A549 (cell line): ENCODE data around the gene MEGF6. TPM values are rescaled to one million over a fixed set of nuclear protein-coding genes. Genes with fewer than 3 reads are reported as not detected.

Experiments used
- ATAC-seq, 2 experiments: fragments of 200-7000 bp in 1 of 2; fragments of >200 bp in 1 of 2; cut with Nextera tagmentation in 1 of 2; cut with Tn5 transposase in 1 of 2; 3 replicates each; pipeline versions ENCODE4 v1.8.0 to v1.9.1; 2018 to 2020; ENCODE audit warnings: mild to moderate bottlenecking in 1 of 2, moderate library complexity in 1 of 2
- CTCF ChIA-PET: fragments of 300-600 bp; sonication (Branson Sonifier 250); formaldehyde crosslinking; extraction: SDS; loops from one replicate; lab custom pipeline; 2021; ENCODE audit warnings: antibody characterized with exemption, inconsistent platforms; lab: Yijun Ruan, JAX
- POLR2A ChIA-PET: fragments of 350-600 bp; formaldehyde crosslinking; extraction: SDS; loops from one replicate; lab custom pipeline; 2021; ENCODE audit warnings: antibody characterized with exemption, inconsistent platforms; lab: Yijun Ruan, JAX
- DNase-seq, 2 experiments: peaks; one replicate each; pipeline versions ENCODE4 v3.0.0 to v3.0.0-alpha.2; 2011 to 2016; ENCODE audit warnings: low read depth in 1 of 2, low spot score in 1 of 2
- FAIRE-seq: peaks from 2 replicates; lab custom pipeline; 2011; peaks lifted over from hg19 to GRCh38; lab: Jason Lieb, UNC
- H3K27ac ChIP-seq, 2 experiments: fragments of >200 bp; sonication (Bioruptor Twin); formaldehyde crosslinking; 3 replicates each; pipeline ENCODE4 v1.5.1; 2016 to 2017
- H3K4me1 ChIP-seq: fragments of >200 bp; sonication (Bioruptor Twin); formaldehyde crosslinking; 3 replicates; pipeline ENCODE4 v1.6.1; 2016
- H3K4me2 ChIP-seq: fragments of >200 bp; sonication (Bioruptor Twin); formaldehyde crosslinking; 3 replicates; pipeline ENCODE4 v1.6.1; 2016
- H3K4me3 ChIP-seq: fragments of >200 bp; sonication (Bioruptor Twin); formaldehyde crosslinking; 3 replicates; pipeline ENCODE4 v1.5.1; 2016
- H3K9me3 ChIP-seq: fragments of >200 bp; sonication (Bioruptor Twin); formaldehyde crosslinking; 3 replicates; pipeline ENCODE4 v1.6.1; 2016
- BHLHE40 ChIP-seq: IDR thresholded peaks from 2 replicates; pipeline ENCODE4 v1.6.1; 2012; ENCODE audit warnings: low read depth, low read length, inconsistent platforms
- CBX8 ChIP-seq: fragments of 200-600 bp; sonication (generic); IDR thresholded peaks from 2 replicates; pipeline ENCODE4 v1.6.1; 2016
- CEBPB ChIP-seq, 2 experiments: fragments of >200 bp in 1 of 2; sonication (Bioruptor Twin) in 1 of 2; formaldehyde crosslinking in 1 of 2; IDR thresholded peaks; 2 replicates each; pipeline ENCODE4 v1.6.1; 2012 to 2016
- CHD2 ChIP-seq: fragments of 150-350 bp; IDR thresholded peaks from 2 replicates; pipeline ENCODE4 v1.6.1; 2014; ENCODE audit warnings: low read length; ENCODE audit not compliant: partially characterized antibody
- CHD4 ChIP-seq: fragments of 200-600 bp; sonication (generic); IDR thresholded peaks from 2 replicates; pipeline ENCODE4 v1.6.1; 2016; ENCODE audit warnings: antibody characterized with exemption, mild to moderate bottlenecking, borderline replicate concordance
- EP300 ChIP-seq, 2 experiments: fragments of >200 bp; sonication (Bioruptor Twin); formaldehyde crosslinking; IDR thresholded peaks; 2 replicates in 1 of 2; 3 replicates in 1 of 2; pipeline ENCODE4 v1.6.1; 2016 to 2017
- ESRRA ChIP-seq: fragments of 150-350 bp; IDR thresholded peaks from 2 replicates; pipeline ENCODE4 v1.6.1; 2014; ENCODE audit warnings: mild to moderate bottlenecking, low read length, borderline replicate concordance
- FOSB ChIP-seq: fragments of 250-450 bp; sonication (Bioruptor Pico); IDR thresholded peaks from 2 replicates; pipeline ENCODE4 v1.5.0; 2020; ENCODE audit warnings: mild to moderate bottlenecking, moderate library complexity
- HDAC2 ChIP-seq: fragments of 200-600 bp; sonication (generic); IDR thresholded peaks from 2 replicates; pipeline ENCODE4 v1.6.1; 2016
- HOXA7 ChIP-seq: fragments of 250-450 bp; sonication (Bioruptor Pico); IDR thresholded peaks from 2 replicates; pipeline ENCODE4 v1.5.0; 2020; ENCODE audit warnings: mild to moderate bottlenecking, moderate library complexity
- HOXB5 ChIP-seq: fragments of 250-450 bp; sonication (Bioruptor Pico); IDR thresholded peaks from 2 replicates; pipeline ENCODE4 v1.5.0; 2020; ENCODE audit warnings: mild to moderate bottlenecking, moderate library complexity
- JUN ChIP-seq, 2 experiments: fragments of >200 bp; sonication (Bioruptor Twin); formaldehyde crosslinking; IDR thresholded peaks; 2 replicates in 1 of 2; 3 replicates in 1 of 2; pipeline ENCODE4 v1.6.1; 2016 to 2017
- MAFK ChIP-seq: fragments of 450-650 bp; IDR thresholded peaks from 2 replicates; pipeline ENCODE4 v1.6.1; 2014; ENCODE audit not compliant: partially characterized antibody
- NFE2L2 ChIP-seq: fragments of 150-350 bp; conservative IDR thresholded peaks from 2 replicates; pipeline ENCODE4 v1.6.1; 2014; ENCODE audit warnings: low read length
- PHF8 ChIP-seq: fragments of 200-600 bp; sonication (generic); IDR thresholded peaks from 2 replicates; pipeline ENCODE4 v1.6.1; 2016; ENCODE audit warnings: low read depth, mild to moderate bottlenecking, antibody characterized with exemption, moderate library complexity, borderline replicate concordance
- POLR2A ChIP-seq: IDR thresholded peaks from 2 replicates; pipeline ENCODE4 v1.6.1; 2012; ENCODE audit warnings: mild to moderate bottlenecking, low read length
- POLR2AphosphoS2 ChIP-seq: conservative IDR thresholded peaks from 2 replicates; pipeline ENCODE4 v1.6.1; 2012; ENCODE audit warnings: low read length, improper control_type of control experiment, inconsistent platforms
- RAD21 ChIP-seq, 2 experiments: fragments of >200 bp in 1 of 2; sonication (Bioruptor Twin) in 1 of 2; formaldehyde crosslinking in 1 of 2; IDR thresholded peaks in 1 of 2; conservative IDR thresholded peaks in 1 of 2; 2 replicates in 1 of 2; 3 replicates in 1 of 2; pipeline ENCODE4 v1.6.1; 2012 to 2018; ENCODE audit warnings: inconsistent platforms in 1 of 2
- RCOR1 ChIP-seq: fragments of 150-350 bp; IDR thresholded peaks from 2 replicates; pipeline ENCODE4 v1.6.1; 2014; ENCODE audit warnings: antibody characterized with exemption, low read length, low read depth
- TFCP2L1 ChIP-seq: fragments of 250-450 bp; sonication (Bioruptor Pico); IDR thresholded peaks from 2 replicates; pipeline ENCODE4 v1.5.0; 2021; ENCODE audit warnings: mild to moderate bottlenecking
- ZC3H11A ChIP-seq: fragments of 450-650 bp; IDR thresholded peaks from 2 replicates; pipeline ENCODE4 v1.6.1; 2014; ENCODE audit warnings: antibody characterized with exemption, mild to moderate bottlenecking
- ZNF302 ChIP-seq: fragments of 250-450 bp; sonication (Bioruptor Pico); IDR thresholded peaks from 2 replicates; pipeline ENCODE4 v1.9.0; 2021; ENCODE audit warnings: inconsistent platforms, mild to moderate bottlenecking, moderate library complexity
- WGBS: methylation state at CpG from one replicate; pipeline ENCODE4 v1.1.6; 2017; ENCODE audit errors: missing lambda C conversion rate; 5-methylcytosine and 5-hydroxymethylcytosine counted together
- polyA plus RNA-seq, 4 experiments: library from polyadenylated mRNA; depleted of rRNA in 3 of 4; stranded (reverse); fragments of >200 nt; fragmentation: RNase III in 1 of 4; extraction: RNeasy Plus Mini Kit Qiagen cat#74134 plus additional on column Dnase treatment in 1 of 4; gene quantifications; 2 replicates in 3 of 4; 3 replicates in 1 of 4; pipeline ENCODE4 v1.2.3, GENCODE V29; 2011 to 2017
- TF ChIP-seq, protein P1 (sequence below): fragments of 250-450 bp; sonication (Bioruptor Pico); IDR thresholded peaks from 2 replicates; pipeline ENCODE4 v1.5.0; 2021; ENCODE audit warnings: mild to moderate bottlenecking, moderate library complexity, borderline replicate concordance
- TF ChIP-seq, protein P2 (sequence below): fragments of >200 bp; sonication (Bioruptor Twin); formaldehyde crosslinking; IDR thresholded peaks from 2 replicates; pipeline ENCODE4 v1.6.1; 2016
- TF ChIP-seq, protein P3 (sequence below): IDR thresholded peaks from 2 replicates; pipeline ENCODE4 v1.6.1; 2012; ENCODE audit warnings: low read depth, borderline replicate concordance
- TF ChIP-seq, protein P4 (sequence below): fragments of >200 bp; sonication (Bioruptor Twin); formaldehyde crosslinking; IDR thresholded peaks from 3 replicates; pipeline ENCODE4 v1.6.1; 2016
- TF ChIP-seq, protein P5 (sequence below): IDR thresholded peaks from 2 replicates; pipeline ENCODE4 v1.6.1; 2012

Gene MEGF6
- polyA plus RNA-seq, 2 of the 4 experiments (the other 2 are of a cell fraction): 0.66 to 13.7 TPM

DNA sequence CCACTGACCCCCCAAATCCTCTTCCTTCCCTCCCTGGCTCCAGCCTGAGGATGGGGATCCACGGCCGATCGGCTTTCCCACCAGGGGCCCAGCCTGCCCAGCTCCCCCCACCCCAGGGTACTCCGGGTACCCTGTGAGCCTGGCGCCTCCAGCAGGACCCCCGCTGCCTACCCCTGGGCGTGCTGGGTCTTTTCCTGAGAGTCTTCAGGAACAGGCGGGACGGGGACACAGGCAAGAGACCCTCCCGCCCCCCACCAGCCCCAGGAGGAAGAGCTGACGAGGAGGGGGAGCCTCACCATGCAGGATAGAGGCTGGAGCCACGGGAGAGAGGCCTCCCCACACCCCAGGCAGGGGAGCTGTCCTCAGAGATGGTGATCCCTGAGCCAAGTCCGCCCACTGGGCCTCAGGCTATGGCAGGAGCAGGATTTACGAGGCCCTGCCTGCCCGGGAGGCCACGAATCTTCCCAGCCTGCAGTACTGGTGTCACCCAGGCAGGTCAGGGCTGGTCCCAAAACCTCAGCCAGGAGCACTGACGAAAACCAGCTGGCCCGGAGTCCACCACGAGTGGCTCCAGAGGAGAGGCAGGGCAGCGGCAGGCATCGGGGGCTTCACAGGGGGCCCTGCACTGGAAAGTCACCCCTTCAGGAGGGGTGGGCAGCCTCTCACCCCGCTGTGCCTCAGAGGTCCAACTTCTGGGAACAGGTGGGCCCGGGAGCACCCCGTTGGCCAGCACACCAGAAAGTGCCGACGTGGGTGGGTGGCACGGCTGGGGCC lies 58.0 kb downstream of the MEGF6 start (continued):
- TF ChIP-seq ZNF302 (CRISPR knock-in tag): no peak

DNA sequence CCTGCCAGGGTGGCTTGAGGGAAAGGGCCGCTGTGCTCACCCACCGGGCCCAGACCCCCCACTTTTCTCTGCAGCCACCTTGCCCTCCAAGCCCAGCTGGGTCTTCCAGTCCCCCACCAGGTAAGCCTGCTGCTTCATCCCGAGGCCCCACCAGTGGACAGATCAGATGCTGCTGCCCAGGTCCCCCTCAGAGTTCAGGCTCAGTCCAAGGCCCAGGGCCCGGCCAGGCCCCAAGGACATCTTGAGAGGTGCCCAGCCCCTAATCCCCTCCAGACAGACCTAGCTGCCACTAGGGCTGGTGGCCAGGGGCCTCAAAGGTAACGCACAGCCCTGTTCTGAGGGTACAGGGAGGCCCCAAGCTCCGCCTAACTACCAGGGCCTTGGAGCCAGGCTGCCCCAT lies 58.6 kb downstream of the MEGF6 start:
- no peak for ATAC-seq
- Histone ChIP-seq H3K4me1 (peaks cover 8% of the 10 kb centered on the region; the same call in 2 of the 3 replicates), H3K9me3 (no peaks in the 10 kb centered on the region), H3K4me2 (no peak overlapping the region), H3K4me3 (no peak overlapping the region), H3K27ac (no peak overlapping the region)
- TF ChIP-seq CHD4 (no peak), PHF8 (no peak), HDAC2 (no peak), CEBPB (IDR thresholded peaks at IDR 0.05) (no peak), FOSB (CRISPR knock-in tag) (no peak), JUN (IDR thresholded peaks at IDR 0.05) (no peak), BHLHE40 (no peak), HOXB5 (CRISPR knock-in tag) (no peak), ESRRA (no peak), POLR2AphosphoS2 (no peak), EP300 (IDR thresholded peaks at IDR 0.05) (no peak)
- TF ChIP-seq, protein P1, sequence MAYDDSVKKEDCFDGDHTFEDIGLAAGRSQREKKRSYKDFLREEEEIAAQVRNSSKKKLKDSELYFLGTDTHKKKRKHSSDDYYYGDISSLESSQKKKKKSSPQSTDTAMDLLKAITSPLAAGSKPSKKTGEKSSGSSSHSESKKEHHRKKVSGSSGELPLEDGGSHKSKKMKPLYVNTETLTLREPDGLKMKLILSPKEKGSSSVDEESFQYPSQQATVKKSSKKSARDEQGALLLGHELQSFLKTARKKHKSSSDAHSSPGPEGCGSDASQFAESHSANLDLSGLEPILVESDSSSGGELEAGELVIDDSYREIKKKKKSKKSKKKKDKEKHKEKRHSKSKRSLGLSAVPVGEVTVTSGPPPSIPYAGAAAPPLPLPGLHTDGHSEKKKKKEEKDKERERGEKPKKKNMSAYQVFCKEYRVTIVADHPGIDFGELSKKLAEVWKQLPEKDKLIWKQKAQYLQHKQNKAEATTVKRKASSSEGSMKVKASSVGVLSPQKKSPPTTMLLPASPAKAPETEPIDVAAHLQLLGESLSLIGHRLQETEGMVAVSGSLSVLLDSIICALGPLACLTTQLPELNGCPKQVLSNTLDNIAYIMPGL (CRISPR knock-in tag): no peak
- TF ChIP-seq, protein P2, sequence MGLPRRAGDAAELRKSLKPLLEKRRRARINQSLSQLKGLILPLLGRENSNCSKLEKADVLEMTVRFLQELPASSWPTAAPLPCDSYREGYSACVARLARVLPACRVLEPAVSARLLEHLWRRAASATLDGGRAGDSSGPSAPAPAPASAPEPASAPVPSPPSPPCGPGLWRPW: no peak
- TF ChIP-seq, protein P3, sequence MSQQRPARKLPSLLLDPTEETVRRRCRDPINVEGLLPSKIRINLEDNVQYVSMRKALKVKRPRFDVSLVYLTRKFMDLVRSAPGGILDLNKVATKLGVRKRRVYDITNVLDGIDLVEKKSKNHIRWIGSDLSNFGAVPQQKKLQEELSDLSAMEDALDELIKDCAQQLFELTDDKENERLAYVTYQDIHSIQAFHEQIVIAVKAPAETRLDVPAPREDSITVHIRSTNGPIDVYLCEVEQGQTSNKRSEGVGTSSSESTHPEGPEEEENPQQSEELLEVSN: no peak
- FAIRE-seq: no peak
- CTCF ChIA-PET: interaction anchor here (1.3 to 4.5 kb wide), 5 partner anchors 12 to 100 kb away, joined by 3 to 22 read pairs (median 4); no protein-coding TSS in a partner anchor
- WGBS: 90% methylated on average over 4 of the region's 6 CpGs
- POLR2A ChIA-PET: no interaction called here
- DNase-seq: no peak

DNA sequence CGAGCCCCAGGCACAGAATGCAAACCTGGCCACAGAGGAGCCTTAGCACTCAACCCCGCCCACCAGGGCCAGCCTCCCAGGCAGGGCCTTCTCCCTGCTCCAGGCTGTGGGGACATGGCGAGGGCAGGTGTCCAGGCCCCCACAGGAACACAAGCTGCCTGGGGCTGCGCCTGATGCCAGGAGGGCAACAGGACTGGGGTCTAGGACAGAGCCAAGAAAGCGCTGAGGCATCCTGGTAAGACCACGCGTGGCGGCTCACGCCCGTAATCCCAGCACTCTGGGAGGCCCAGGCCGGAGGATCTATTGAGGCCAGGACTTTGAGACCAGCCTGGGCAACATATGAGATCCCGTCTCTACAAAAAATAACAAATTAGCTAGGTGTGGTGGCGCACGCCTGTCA lies 59.1 kb downstream of the MEGF6 start:
- 80% methylated on average over 1 of the region's 14 CpGs for WGBS
- Histone ChIP-seq H3K4me1 (peaks cover 13% of the 10 kb centered on the region; the same call in 2 of the 3 replicates), H3K27ac (no peak overlapping the region), H3K4me2 (no peak overlapping the region), H3K4me3 (no peak overlapping the region), H3K9me3 (no peaks in the 10 kb centered on the region)
- FAIRE-seq: no peak
- TF ChIP-seq HOXA7: no peak
- no peak for TF ChIP-seq MAFK
- no peak for TF ChIP-seq TFCP2L1 (CRISPR knock-in tag)
- TF ChIP-seq RCOR1: no peak
- TF ChIP-seq RAD21 (conservative IDR thresholded peaks at IDR 0.05 in 1 of 2, IDR thresholded peaks at IDR 0.05 in 1 of 2): no peak
- no peak for TF ChIP-seq CHD2
- TF ChIP-seq, protein P4, sequence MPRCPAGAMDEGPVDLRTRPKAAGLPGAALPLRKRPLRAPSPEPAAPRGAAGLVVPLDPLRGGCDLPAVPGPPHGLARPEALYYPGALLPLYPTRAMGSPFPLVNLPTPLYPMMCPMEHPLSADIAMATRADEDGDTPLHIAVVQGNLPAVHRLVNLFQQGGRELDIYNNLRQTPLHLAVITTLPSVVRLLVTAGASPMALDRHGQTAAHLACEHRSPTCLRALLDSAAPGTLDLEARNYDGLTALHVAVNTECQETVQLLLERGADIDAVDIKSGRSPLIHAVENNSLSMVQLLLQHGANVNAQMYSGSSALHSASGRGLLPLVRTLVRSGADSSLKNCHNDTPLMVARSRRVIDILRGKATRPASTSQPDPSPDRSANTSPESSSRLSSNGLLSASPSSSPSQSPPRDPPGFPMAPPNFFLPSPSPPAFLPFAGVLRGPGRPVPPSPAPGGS: no peak
- TF ChIP-seq POLR2A: no peak
- no peak for TF ChIP-seq ZC3H11A
- TF ChIP-seq, protein P5, sequence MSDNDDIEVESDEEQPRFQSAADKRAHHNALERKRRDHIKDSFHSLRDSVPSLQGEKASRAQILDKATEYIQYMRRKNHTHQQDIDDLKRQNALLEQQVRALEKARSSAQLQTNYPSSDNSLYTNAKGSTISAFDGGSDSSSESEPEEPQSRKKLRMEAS: no peak
- TF ChIP-seq CBX8: no peak
- no peak for TF ChIP-seq NFE2L2
- no peak for DNase-seq
- no peak for ATAC-seq
- ChIA-PET CTCF (interaction anchor here (1.1 to 4.5 kb wide), 6 partner anchors 13 to 99 kb away, joined by 3 to 22 read pairs (median 7); no protein-coding TSS in a partner anchor), POLR2A (no interaction called here)
